A549 treated with Hydrocortisone at 1 μM for 4 hours (cell line): ENCODE data around the gene APCS. TPM values are rescaled to one million over a fixed set of nuclear protein-coding genes. Genes with fewer than 3 reads are reported as not detected.

Experiments used
- total RNA-seq: library from RNA; stranded (reverse); fragments of 200-300 nt; extraction: Qiagen RNA extraction; gene quantifications from 5 replicates; pipeline ENCODE4 v1.2.3, GENCODE V29; 2022

Gene APCS, protein sequence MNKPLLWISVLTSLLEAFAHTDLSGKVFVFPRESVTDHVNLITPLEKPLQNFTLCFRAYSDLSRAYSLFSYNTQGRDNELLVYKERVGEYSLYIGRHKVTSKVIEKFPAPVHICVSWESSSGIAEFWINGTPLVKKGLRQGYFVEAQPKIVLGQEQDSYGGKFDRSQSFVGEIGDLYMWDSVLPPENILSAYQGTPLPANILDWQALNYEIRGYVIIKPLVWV
- total RNA-seq = not detected in 5 replicates

GRCh38 chr1:159587461-159587951 lies at the start of gene APCS:
Gene APCS (plus strand): TSS chr1:159587826. CDS start chr1:159587922, 96 bp downstream.

Other genes starting within 250 kb of the APCS start
- not detected in 5 replicates for gene OR10J4, start 155.6 kb upstream of the APCS start, total RNA-seq
- not detected in 5 replicates for gene OR10J1, start 148.1 kb upstream of the APCS start, total RNA-seq
- gene OR10J5, start 51.8 kb upstream of the APCS start, total RNA-seq = not detected in 5 replicates
- gene CRP, start 126.8 kb downstream of the APCS start, total RNA-seq = not detected in 5 replicates
- 43.4 to 79.4 TPM (median 74.8 TPM) in 5 replicates for gene DUSP23, start 193.1 kb downstream of the APCS start, total RNA-seq
- not detected in 5 replicates for gene FCRL6, start 214.5 kb downstream of the APCS start, total RNA-seq
- gene SLAMF8, start 239.0 kb downstream of the APCS start, total RNA-seq = 0.08 to 0.20 TPM (median 0.15 TPM) in 5 replicates